Liver (tissue), 9 donors: ENCODE results near the gene NDFIP2. TPM values are rescaled to one million over a fixed set of nuclear protein-coding genes. Genes with fewer than 3 reads are reported as not detected.
"Not testable (repeated sequence)": the region's sequence is repeated elsewhere in the genome, so short reads cannot be mapped to it uniquely, and the experiment has no call there.

Source experiments
- DNase-seq: peaks from one replicate; pipeline ENCODE4 v3.0.0-alpha.2; 2017; ENCODE audit warnings: low spot score
- H3K27ac ChIP-seq, 2 donors: one replicate each; pipeline ENCODE4 v1.7.0; 2013; ENCODE audit warnings: inconsistent platforms in 2 of 2, low read length in 2 of 2, control low read depth in 1 of 2, low read depth in 1 of 2, mild to moderate bottlenecking in 1 of 2
- H3K27me3 ChIP-seq, 4 donors: one replicate each; pipeline versions ENCODE4 v1.6.1 to v1.7.0; 2013; ENCODE audit warnings: low read length in 3 of 4, inconsistent platforms in 1 of 4, mild to moderate bottlenecking in 1 of 4, moderate library complexity in 1 of 4; ENCODE audit not compliant: control insufficient read depth in 4 of 4, insufficient read depth in 4 of 4
- H3K36me3 ChIP-seq, 4 donors: one replicate each; pipeline versions ENCODE4 v1.6.1 to v1.7.0; 2013; ENCODE audit warnings: low read length in 3 of 4, mild to moderate bottlenecking in 3 of 4, low read depth in 1 of 4, moderate library complexity in 1 of 4; ENCODE audit not compliant: control insufficient read depth in 4 of 4, insufficient read depth in 3 of 4
- H3K4me1 ChIP-seq, 4 donors: one replicate each; pipeline versions ENCODE4 v1.6.1 to v1.7.0; 2013; ENCODE audit warnings: low read length in 3 of 4, mild to moderate bottlenecking in 3 of 4, moderate library complexity in 1 of 4; ENCODE audit not compliant: control insufficient read depth in 4 of 4, insufficient read depth in 4 of 4
- H3K4me3 ChIP-seq, 3 donors: one replicate each; pipeline versions ENCODE4 v1.6.1 to v1.7.0; 2013; ENCODE audit warnings: low read length in 3 of 3, control low read depth in 1 of 3, low read depth in 1 of 3, mild to moderate bottlenecking in 1 of 3
- H3K9ac ChIP-seq, 2 donors: one replicate each; pipeline ENCODE4 v1.7.0; 2013; ENCODE audit warnings: low read length in 2 of 2, mild to moderate bottlenecking in 2 of 2, moderate library complexity in 2 of 2, control low read depth in 1 of 2, low read depth in 1 of 2
- H3K9me3 ChIP-seq, 4 donors: one replicate each; pipeline versions ENCODE4 v1.6.1 to v1.7.0; 2013; ENCODE audit warnings: low read length in 3 of 4; ENCODE audit not compliant: control insufficient read depth in 4 of 4
- EGR1 ChIP-seq, 2 donors: IDR thresholded peaks; 2 replicates each; pipeline ENCODE4 v1.6.1; 2016 to 2018; ENCODE audit warnings: antibody characterized with exemption in 2 of 2, low read depth in 2 of 2
- FOXA2 ChIP-seq: IDR thresholded peaks from 2 replicates; pipeline ENCODE4 v1.6.1; 2016; ENCODE audit warnings: antibody characterized with exemption
- GABPA ChIP-seq, 2 donors: IDR thresholded peaks in 1 of 2; conservative IDR thresholded peaks in 1 of 2; 2 replicates each; pipeline ENCODE4 v1.6.1; 2016; ENCODE audit warnings: antibody characterized with exemption in 2 of 2, mild to moderate bottlenecking in 1 of 2, moderate library complexity in 1 of 2
- HNF4G ChIP-seq: IDR thresholded peaks from 2 replicates; pipeline ENCODE4 v1.6.1; 2016; ENCODE audit warnings: antibody characterized with exemption
- NR2F2 ChIP-seq: IDR thresholded peaks from 2 replicates; pipeline ENCODE4 v1.6.1; 2016; ENCODE audit warnings: antibody characterized with exemption
- SP1 ChIP-seq: IDR thresholded peaks from 2 replicates; pipeline ENCODE4 v1.6.1; 2018; ENCODE audit warnings: antibody characterized with exemption, mild to moderate bottlenecking
- TAF1 ChIP-seq: conservative IDR thresholded peaks from 2 replicates; pipeline ENCODE4 v1.6.1; 2016; ENCODE audit warnings: antibody characterized with exemption, mild to moderate bottlenecking
- YY1 ChIP-seq: IDR thresholded peaks from 2 replicates; pipeline ENCODE4 v1.6.1; 2016; ENCODE audit warnings: antibody characterized with exemption, mild to moderate bottlenecking
- WGBS: extraction: QIAGEN DNeasy Blood & Tissue Kit; methylation state at CpG from one replicate; pipeline ENCODE4 v1.1.7; 2013; 5-methylcytosine and 5-hydroxymethylcytosine counted together
- polyA plus RNA-seq, 2 donors: library from polyadenylated mRNA; stranded (reverse) in 1 of 2; unstranded in 1 of 2; fragments of 200-250 nt in 1 of 2; fragments of >200 nt in 1 of 2; fragmentation: Nextera tagmentation in 1 of 2; extraction: Ambion mirVana in 1 of 2; gene quantifications; one replicate each; pipeline versions ENCODE4 v1.2.1 to v1.2.3, GENCODE V29; 2013 to 2015
- total RNA-seq, 2 donors: library from RNA; depleted of rRNA; stranded (reverse); fragments of >200 nt; gene quantifications; one replicate each; pipeline ENCODE4 v1.2.3, GENCODE V29; 2014
- donor health status: healthy.
- donor health status: healthy.
- donor health status: healthy.
- donor health status: healthy.
- donor health status: healthy.

The NDFIP2 gene
- total and polyA plus RNA-seq, 4 donors = 15.5 to 22.2 (median 16.3) TPM

GRCh38 chr13:79593641-79594275, 112.8 kb downstream of the NDFIP2 start:
- Histone ChIP-seq H3K36me3 (no peaks in the 10 kb centered on the region), H3K27ac (no peak overlapping the region), H3K4me3 (no peak overlapping the region), H3K27me3 (no peaks in the 10 kb centered on the region), H3K4me1 (no peaks in the 10 kb centered on the region), H3K9ac (no peak overlapping the region), H3K9me3 (no peaks in the 10 kb centered on the region)
- WGBS = 78% methylated on average over 2 of the region's 2 CpGs
- TF ChIP-seq SP1 (no peak), TAF1 (no peak), GABPA (IDR thresholded peaks at IDR 0.05 in 1 of 2, conservative IDR thresholded peaks at IDR 0.05 in 1 of 2) (no peak), FOXA2 (no peak)
- no peak for DNase-seq

- DNase-seq, H3K27me3 ChIP-seq, H3K4me1 ChIP-seq, H3K4me3 ChIP-seq, H3K27ac ChIP-seq, H3K9me3 ChIP-seq, H3K9ac ChIP-seq, H3K36me3 ChIP-seq: not testable (repeated sequence)
- WGBS = 93% methylated on average over 33 of the region's 33 CpGs
Measured at GRCh38 chr13:79600146-79600545, 119.2 kb downstream of the NDFIP2 start.

DNA sequence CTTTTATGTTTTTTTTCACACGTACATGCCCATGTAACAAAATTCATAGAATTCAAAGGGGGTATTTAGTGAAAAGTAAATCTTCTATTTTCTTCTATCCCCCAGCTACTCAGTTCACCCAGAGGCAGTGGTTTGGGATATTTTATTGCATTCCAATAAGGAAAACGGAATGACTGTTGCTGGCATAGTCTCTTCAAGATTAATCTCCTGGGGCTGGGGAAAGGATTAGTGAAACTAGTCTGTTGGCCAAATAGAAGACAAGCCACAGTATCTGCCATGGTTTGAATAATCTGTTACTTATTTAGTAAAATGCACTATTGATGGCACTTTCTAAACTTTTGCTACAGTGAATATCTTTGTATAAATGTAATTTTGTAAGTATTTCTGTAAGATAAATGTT, 122.0 kb downstream of the NDFIP2 start:
- H3K4me1 ChIP-seq = peaks cover 0 to 3% (median 0%) of the 10 kb centered on the region in 4 donors
- H3K4me3 ChIP-seq = no peak overlapping the region
- WGBS = 63% methylated on average over 2 of the region's 2 CpGs
- no peaks in the 10 kb centered on the region for H3K36me3 ChIP-seq
- no peak overlapping the region for H3K27ac ChIP-seq
- no peaks in the 10 kb centered on the region for H3K27me3 ChIP-seq
- H3K9ac ChIP-seq = no peak overlapping the region
- no peak for DNase-seq
- TF ChIP-seq TAF1 = no peak
- no peak for TF ChIP-seq HNF4G
- TF ChIP-seq YY1 = no peak
- H3K9me3 ChIP-seq = peaks cover 0 to 2% (median 0%) of the 10 kb centered on the region in 4 donors

- no peak for DNase-seq
- TF ChIP-seq EGR1 (IDR thresholded peaks at IDR 0.05; ENCODE audit: low read depth in 2 of 2) (no peak), NR2F2 (no peak), SP1 (no peak)
- Histone ChIP-seq H3K27ac (no peak overlapping the region), H3K9me3 (peaks cover 0 to 2% (median 0%) of the 10 kb centered on the region in 4 donors), H3K4me1 (peaks cover 0 to 3% (median 0%) of the 10 kb centered on the region in 4 donors), H3K4me3 (no peak overlapping the region), H3K27me3 (no peaks in the 10 kb centered on the region), H3K36me3 (no peaks in the 10 kb centered on the region), H3K9ac (no peak overlapping the region)
- WGBS = 8% methylated on average over 2 of the region's 2 CpGs
Measured at GRCh38 chr13:79604752-79605151, 123.8 kb downstream of the NDFIP2 start.

Other genes with a start within 250 kb of the NDFIP2 start
- gene RBM26, start 74.9 kb upstream of the NDFIP2 start, total RNA-seq = 10 to 100 TPM; 15.5 to 18.4 TPM
- gene RBM26, start 74.9 kb upstream of the NDFIP2 start, polyA plus RNA-seq = 1 to 10 TPM; 6.4 to 9.1 TPM